Daoy (cell line): ENCODE results near the gene ZFYVE28. TPM values are rescaled to one million over a fixed set of nuclear protein-coding genes. Genes with fewer than 3 reads are reported as not detected.
A peak's percentile ranks its signal among the peaks of the same experiment; 100 is the strongest.
"Not testable (repeated sequence)": the region's sequence is repeated elsewhere in the genome, so short reads cannot be mapped to it uniquely, and the experiment has no call there.

ENCODE experiments used
- DNase-seq: peaks from one replicate; pipeline ENCODE4 v3.0.0-alpha.2; 2015; ENCODE audit warnings: low read depth
- total RNA-seq: library from RNA; depleted of rRNA; stranded (reverse); fragments of >200 nt; shearing (Covaris generic); gene quantifications from 2 replicates; pipeline ENCODE4 v1.2.3, GENCODE V29; 2014; rRNA removed

Gene ZFYVE28
- total RNA-seq: 0.97 and 1.5 TPM in 2 replicates

DNA sequence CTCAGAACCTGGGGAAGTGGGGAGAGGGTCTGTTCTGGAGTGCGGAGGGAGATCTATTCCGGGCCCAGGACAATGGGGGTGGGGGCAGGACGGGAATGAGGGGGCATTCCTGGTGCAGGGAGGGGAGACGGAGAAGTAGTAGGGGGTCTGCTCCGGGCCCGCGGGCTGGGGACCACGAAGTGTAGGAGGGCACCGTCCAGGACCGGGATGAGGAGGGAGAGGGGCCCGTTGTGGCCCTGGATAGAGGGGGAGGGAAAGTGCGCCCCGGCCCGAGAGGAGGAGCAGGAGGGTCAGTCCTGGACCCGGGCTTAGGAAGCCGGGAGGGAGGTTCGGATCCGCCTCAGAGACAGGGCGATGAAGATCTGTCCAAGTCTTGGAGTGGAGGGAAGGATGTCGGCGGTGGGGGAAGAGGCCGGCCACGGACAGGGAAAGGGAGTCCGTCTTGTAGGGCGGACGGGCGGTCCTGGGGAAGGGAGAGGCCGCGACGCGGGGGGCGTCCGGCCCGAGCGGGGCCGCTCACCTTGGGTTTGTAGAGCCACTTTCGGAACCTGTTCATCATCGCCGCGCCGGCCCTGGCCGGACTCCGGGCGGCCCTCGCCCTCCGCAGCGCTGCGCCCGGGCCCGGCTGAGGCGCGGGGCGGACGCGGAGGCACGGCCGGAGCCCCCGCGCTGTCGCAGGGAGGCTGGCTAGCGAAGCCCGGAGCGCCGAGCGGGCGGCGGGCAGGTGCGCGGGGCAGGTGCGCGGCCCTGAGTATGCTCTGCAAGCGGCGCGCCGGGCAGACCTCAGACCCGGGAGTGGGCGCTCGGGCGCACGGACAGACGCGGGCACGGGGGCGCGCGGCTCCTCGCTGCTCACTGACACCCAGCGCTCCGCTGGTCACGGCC is at the start of gene ZFYVE28:
Gene ZFYVE28, minus strand, starts transcription at position 881 of the 885 bp plus-strand sequence. Its CDS starts 322 bp downstream, at position 559.
- DNase-seq: peak; percentile 57

GRCh38 chr4:2465544-2465943 is 47.1 kb upstream of the ZFYVE28 start:
- DNase-seq: not testable (repeated sequence)

- DNase-seq: no peak
Observed at GRCh38 chr4:2465032-2465431, 46.6 kb upstream of the ZFYVE28 start.

DNA sequence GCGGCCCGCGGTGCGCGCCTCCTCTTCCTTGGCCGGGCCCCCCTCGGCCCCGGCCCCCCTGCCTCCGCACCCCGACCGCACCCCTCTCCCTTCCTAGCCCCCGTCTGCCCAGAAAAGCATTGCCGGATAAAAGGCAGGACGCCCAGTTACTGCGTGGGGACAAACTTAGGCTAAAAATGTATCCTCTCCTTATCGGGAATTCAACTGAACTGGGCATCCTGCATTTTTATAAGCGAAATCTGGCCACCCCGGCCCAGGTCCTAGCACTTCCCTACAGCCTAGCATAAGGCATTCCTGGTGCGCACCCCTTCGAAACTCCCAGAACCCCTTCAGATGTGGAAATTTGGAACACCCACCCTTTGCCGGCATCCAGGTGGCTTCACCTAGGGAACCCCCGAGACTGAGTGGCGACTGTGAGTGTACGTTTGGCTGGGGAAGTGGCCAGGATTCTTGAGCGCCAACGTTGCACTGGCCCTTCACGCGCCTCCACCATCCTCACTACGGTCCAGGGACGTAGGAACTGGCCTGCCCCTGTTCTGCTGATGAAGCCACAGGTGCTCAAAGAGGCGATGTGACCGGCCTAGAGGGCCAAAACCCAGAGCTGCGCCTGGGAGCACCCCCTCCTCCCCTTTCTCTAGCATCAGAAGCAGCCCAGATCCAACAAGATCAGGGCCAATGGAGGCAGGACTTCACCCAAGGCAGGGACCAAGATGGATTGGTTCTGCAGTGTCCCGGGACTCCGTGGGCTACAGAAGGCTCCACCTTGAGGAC is 44.7 kb upstream of the ZFYVE28 start:
- DNase-seq: no peak

- DNase-seq: peak; percentile 79
Observed at GRCh38 chr4:2462218-2462991, 44.0 kb upstream of the ZFYVE28 start.

DNA sequence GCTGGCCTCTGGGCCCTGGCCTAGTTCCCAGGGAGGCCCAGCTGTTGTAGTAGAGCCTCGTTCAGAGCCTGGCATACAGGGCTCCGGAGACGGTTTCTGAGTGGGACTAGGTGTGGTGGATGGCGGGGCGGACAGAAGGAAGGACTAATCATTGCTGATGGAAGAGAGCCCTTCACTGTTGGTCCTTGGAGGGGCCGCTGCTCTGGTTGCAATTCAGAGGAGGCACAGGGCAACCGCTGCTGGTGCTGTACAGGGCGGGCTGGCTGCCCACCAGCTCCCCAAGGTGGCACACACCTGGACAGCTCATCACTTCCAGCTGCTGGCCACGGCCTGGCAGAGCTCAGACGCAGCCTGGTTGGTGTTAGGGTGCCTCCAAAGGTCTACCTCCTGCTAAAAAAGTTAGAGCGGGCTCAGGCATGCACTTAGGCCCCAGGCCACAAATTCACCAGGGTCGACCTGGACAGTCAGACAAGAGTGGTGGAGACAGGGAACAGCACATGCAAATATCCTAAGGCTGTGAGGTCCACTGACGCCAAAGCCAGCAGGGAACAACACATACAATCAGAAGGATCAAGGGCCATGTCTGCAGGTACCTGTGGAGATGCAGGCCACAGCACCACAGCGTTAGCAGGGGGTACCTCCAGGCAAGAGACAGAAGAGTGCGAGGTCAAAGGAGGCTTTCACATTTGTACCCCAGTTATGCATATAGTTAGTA is 43.0 kb upstream of the ZFYVE28 start:
- no peak for DNase-seq

GRCh38 chr4:2459589-2460349 is 41.3 kb upstream of the ZFYVE28 start:
- DNase-seq: no peak

DNA sequence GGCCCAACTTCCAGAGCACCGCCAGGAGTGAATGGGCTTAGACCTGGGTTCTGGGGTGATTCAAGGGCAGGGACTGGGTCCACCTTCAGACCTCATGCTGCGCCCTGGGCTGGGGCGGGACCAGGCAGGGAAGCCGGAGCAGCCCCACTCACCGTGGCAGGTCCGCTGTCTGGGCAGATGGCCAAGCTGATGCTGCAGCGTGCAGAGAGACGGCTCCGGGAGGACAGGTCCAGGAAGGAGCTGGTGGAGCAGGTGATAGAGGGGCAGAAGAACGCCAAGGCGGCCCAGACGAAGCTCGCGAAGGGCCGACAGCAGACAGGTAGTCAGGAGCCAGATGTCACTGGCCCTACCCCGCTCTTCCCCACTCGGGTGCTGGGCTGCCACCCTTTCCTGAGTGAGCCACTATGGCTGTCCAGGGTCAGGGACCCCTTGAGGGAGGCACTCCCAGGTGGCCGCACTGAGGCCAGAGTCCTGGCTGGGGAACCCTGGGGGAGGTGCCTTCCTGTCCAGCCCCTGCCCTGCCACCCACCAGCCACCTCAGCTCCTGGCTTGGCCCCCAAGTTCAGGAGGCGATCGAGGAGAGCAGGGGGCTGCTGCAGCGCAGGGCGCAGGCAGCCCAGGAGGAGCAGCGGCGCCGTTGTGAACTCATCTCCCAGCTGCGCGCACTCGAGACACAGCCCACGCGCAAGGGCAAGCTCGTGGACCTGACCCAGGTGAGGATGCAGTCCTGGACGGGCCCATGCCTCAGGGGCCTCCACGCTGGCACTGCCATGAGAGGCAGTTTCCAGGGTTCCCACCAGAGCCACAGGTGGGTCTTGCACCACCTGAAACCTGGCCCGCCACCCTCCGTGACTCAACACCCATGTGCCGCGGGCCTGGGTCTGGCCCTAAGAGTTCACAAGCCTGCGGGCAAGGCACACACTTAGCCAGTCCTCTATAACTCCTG is 40.4 kb upstream of the ZFYVE28 start:
- DNase-seq: no peak

DNA sequence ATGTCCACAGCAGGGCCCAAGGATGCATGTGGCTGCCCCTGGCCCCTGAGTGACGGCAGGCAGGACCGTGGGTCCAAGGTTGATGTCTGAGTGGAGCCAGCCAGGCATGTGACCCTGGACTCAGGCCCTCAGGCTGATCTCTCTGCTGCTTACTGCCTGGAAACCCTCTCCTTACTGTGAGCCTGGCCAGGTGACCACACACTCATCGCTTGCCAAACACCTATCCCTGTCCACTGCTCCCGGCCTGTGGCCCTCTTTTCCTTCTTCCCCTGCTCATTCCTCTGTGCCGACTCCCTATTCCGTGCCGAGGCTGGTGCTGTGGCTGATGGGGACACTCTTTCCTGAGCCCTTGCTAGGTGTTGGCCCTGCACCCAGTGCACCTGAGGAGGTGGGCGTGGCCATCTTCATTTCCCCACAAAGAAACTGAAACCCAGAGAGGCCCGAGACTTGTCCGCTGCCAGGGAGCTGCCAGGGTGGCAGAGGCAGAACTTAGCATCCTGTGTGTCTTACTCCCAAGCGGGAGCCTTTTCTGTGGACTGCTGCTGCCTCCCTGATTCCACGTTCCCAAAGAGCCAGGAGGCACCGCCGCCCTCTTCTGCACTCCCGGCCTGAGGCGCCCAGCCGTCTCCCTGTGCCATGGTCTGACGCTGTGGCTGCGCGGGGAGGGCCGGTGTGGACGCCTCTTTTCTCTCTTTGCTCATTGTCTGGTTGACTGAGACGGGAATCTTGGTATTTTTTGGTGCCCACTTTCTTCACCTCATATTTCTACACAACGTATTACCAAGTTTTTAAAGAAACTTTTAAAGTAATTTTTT is 39.2 kb upstream of the ZFYVE28 start:
- DNase-seq: no peak

- DNase-seq: no peak
Observed at GRCh38 chr4:2451821-2452785, 33.7 kb upstream of the ZFYVE28 start.

- DNase-seq: no peak
Observed at GRCh38 chr4:2451036-2451520, 32.6 kb upstream of the ZFYVE28 start.

- DNase-seq: no peak
Observed at GRCh38 chr4:2450394-2451035, 32.1 kb upstream of the ZFYVE28 start.

GRCh38 chr4:2449511-2450392 is 31.3 kb upstream of the ZFYVE28 start:
- no peak for DNase-seq

DNA sequence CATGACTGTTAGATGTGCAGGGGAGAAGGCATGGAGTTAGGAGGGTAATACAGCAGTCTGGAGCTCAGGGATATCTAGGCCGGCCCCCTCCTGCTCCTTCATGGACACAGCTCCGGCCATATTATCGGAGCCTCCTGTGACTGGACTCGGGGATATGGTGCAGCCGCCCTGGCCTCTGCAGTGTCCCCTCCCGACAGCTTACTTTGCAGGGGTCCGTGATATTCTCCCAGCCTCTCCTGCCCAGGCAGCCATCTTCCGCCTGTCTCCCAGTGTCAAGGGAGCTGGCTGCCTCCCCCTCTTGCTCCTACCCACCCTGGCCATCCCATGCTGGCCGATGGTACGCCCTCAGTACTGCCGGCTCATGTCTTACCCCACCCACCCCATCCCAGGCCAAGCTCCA is 30.6 kb upstream of the ZFYVE28 start:
- no peak for DNase-seq

- DNase-seq: no peak
Observed at GRCh38 chr4:2448589-2448988, 30.1 kb upstream of the ZFYVE28 start.
